ENCODE results near the gene CALHM3. TPM values are rescaled to one million over a fixed set of nuclear protein-coding genes. Genes with fewer than 3 reads are reported as not detected.

Gene CALHM3
- total RNA-seq, 1 donor from 2014 or later, result not detected

- DNase-seq (ENCODE audit: low read depth), result no peak
- TF ChIP-seq CTCF (conservative IDR thresholded peaks at IDR 0.05; ENCODE audit: low read depth, low read length), result no peak
Observed at GRCh38 chr10:103517234-103518085, 38.4 kb upstream of the CALHM3 start.

GRCh38 chr10:103514244-103514643, 35.2 kb upstream of the CALHM3 start:
- no peak overlapping the region for H3K4me3 ChIP-seq (ENCODE audit: low read depth, low read length)
- no peak for DNase-seq (ENCODE audit: low read depth)
- TF ChIP-seq CTCF (conservative IDR thresholded peaks at IDR 0.05; ENCODE audit: low read depth, low read length), result no peak

More at GRCh38 chr10:103517234-103518085, 38.4 kb upstream of the CALHM3 start:
- H3K4me3 ChIP-seq (ENCODE audit: low read depth, low read length), result no peak overlapping the region

DNA sequence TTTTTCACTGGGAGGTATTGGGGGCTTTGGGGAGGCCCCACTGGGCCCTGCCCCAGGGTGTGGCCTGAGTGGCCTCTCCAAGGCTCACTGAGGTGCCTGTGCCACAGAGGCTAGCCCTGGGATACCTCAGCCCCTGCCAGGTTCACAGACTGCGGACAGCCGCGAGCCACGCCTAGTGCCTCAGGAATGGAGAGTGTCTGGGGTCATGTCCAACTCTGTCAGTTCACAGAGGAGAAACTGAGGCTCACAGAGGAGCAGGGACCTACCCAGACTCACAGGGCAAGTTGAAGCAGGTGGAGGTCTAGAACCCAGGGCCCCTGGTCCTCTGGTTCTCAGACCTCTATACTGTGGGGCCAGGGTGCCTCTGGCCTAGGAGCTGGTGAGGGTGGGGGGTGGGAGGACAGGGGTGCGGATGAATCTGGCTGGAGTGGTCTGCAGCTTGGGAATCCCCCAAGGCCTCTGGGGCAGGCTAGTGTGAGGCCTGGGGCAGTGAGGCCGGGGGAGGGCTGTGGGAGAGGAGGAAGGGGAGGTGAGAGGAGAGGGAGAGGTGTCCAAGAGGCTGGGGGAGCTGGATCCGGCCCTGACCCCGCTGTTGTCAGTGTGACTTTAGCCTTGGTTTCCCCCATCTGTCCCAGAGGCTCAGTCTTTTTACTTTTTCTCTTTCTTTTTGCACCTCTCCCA, 34.5 kb upstream of the CALHM3 start:
- DNase-seq (ENCODE audit: low read depth), result no peak
- no peak for TF ChIP-seq CTCF (conservative IDR thresholded peaks at IDR 0.05; ENCODE audit: low read depth, low read length)
- no peak overlapping the region for H3K4me3 ChIP-seq (ENCODE audit: low read depth, low read length)

GRCh38 chr10:103512591-103513379, 33.7 kb upstream of the CALHM3 start:
- DNase-seq (ENCODE audit: low read depth), result no peak
- no peak for TF ChIP-seq CTCF (conservative IDR thresholded peaks at IDR 0.05; ENCODE audit: low read depth, low read length)
- no peak overlapping the region for H3K4me3 ChIP-seq (ENCODE audit: low read depth, low read length)

- TF ChIP-seq CTCF (conservative IDR thresholded peaks at IDR 0.05; ENCODE audit: low read depth, low read length), result no peak
- DNase-seq (ENCODE audit: low read depth), result no peak
- H3K4me3 ChIP-seq (ENCODE audit: low read depth, low read length), result no peak overlapping the region
Observed at GRCh38 chr10:103512166-103512565, 33.1 kb upstream of the CALHM3 start.

GRCh38 chr10:103510791-103511752, 32.0 kb upstream of the CALHM3 start:
- no peak overlapping the region for H3K4me3 ChIP-seq (ENCODE audit: low read depth, low read length)
- no peak for TF ChIP-seq CTCF (conservative IDR thresholded peaks at IDR 0.05; ENCODE audit: low read depth, low read length)
- DNase-seq (ENCODE audit: low read depth), result no peak
